ENCODE data around the gene DNM2. TPM values are rescaled to one million over a fixed set of nuclear protein-coding genes. Genes with fewer than 3 reads are reported as not detected.

Gene DNM2
- total and polyA plus RNA-seq, 2 donors (not counting 1 experiment from before 2014, with no cell fraction given): 42.6 to 76.8 TPM

DNA sequence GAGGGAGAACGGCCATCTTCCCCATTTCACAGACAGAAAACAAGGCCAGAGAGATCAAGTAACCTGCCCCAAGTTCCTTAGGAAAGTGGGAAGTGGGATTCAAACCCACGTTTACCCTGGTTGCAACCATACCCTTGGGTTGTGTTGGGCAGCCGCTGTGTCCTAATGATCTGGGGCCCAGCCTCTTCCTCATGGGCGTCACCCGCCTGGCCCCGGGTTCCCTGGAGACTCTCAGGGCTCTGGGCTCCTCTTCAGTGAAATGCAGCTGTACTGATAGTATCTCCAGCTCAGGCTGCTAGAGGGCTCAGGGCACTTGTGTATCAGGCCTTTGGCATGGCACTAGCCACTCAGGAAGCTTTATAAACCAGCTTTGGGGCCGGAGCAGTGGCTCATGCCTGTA, 108.4 kb downstream of the DNM2 start:
- peaks cover 23% of the 10 kb centered on the region for H3K36me3 ChIP-seq (ENCODE audit: control insufficient read depth, insufficient read depth, low read length)
- no peak for DNase-seq (ENCODE audit: low read depth in 2 of 2)

DNA sequence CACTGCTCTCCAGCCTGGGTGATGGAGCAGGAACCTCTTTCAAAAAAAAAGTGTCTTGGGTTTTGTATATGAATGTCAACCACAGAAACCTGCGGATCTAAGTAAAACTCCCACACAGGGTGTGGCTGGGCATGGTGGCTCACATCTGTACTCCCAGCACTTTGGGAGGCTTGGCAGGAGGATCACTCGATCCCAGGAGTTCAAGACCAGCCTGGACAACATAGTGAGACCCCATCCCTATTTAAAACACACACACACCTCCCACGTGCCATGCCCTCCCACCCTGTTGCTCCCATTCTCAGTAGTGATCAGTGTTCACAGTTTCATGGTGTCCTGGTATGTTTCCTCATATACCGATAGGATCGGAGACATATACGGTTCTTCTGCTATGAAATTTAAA, 109.0 kb downstream of the DNM2 start:
- no peaks in the 10 kb centered on the region for H3K9me3 ChIP-seq (ENCODE audit: control insufficient read depth, insufficient read depth, low read depth, low read length)
- no peak for TF ChIP-seq EZH2 (IDR thresholded peaks at IDR 0.05; ENCODE audit: low read length, missing control alignments)
- H3K27ac ChIP-seq (ENCODE audit: insufficient read depth, low read length): no peak overlapping the region
- no peak for DNase-seq (ENCODE audit: low read depth in 2 of 2)
- no peaks in the 10 kb centered on the region for H4K20me1 ChIP-seq (ENCODE audit: control insufficient read depth, extremely low read depth, insufficient read depth, low read length)
- H3K36me3 ChIP-seq (ENCODE audit: control insufficient read depth, insufficient read depth, low read length): peaks cover 20% of the 10 kb centered on the region
- no peak overlapping the region for H3K4me2 ChIP-seq (ENCODE audit: extremely low read depth, insufficient read depth, low read length)
- no peak overlapping the region for H3K4me3 ChIP-seq (replicated peaks in 1 of 4; ENCODE audit: control extremely low read depth in 1 of 4, insufficient read depth in 1 of 4, low read depth in 3 of 4, low read length in 4 of 4)
- H3K27me3 ChIP-seq (ENCODE audit: control insufficient read depth, insufficient read depth, low read length): no peaks in the 10 kb centered on the region
- H3K9ac ChIP-seq (ENCODE audit: insufficient read depth, low read length): no peak overlapping the region
- no peaks in the 10 kb centered on the region for H3K79me2 ChIP-seq (ENCODE audit: control insufficient read depth, insufficient read depth, low read length)
- no peaks in the 10 kb centered on the region for H3K4me1 ChIP-seq (ENCODE audit: control insufficient read depth, extremely low read depth, insufficient read depth, low read length)
- H2AFZ ChIP-seq (ENCODE audit: low read length): no peak overlapping the region

More for the DNA sequence above, 108.4 kb downstream of the DNM2 start:
- Histone ChIP-seq H3K79me2 (ENCODE audit: control insufficient read depth, insufficient read depth, low read length) (no peaks in the 10 kb centered on the region), H2AFZ (ENCODE audit: low read length) (no peak overlapping the region), H3K4me1 (ENCODE audit: control insufficient read depth, extremely low read depth, insufficient read depth, low read length) (no peaks in the 10 kb centered on the region), H3K27me3 (ENCODE audit: control insufficient read depth, insufficient read depth, low read length) (no peaks in the 10 kb centered on the region), H3K27ac (ENCODE audit: insufficient read depth, low read length) (no peak overlapping the region), H3K4me3 (replicated peaks in 1 of 4; ENCODE audit: control extremely low read depth in 1 of 4, insufficient read depth in 1 of 4, low read depth in 3 of 4, low read length in 4 of 4) (no peak overlapping the region), H4K20me1 (ENCODE audit: control insufficient read depth, extremely low read depth, insufficient read depth, low read length) (no peaks in the 10 kb centered on the region), H3K9me3 (ENCODE audit: control insufficient read depth, insufficient read depth, low read depth, low read length) (no peaks in the 10 kb centered on the region), H3K4me2 (ENCODE audit: extremely low read depth, insufficient read depth, low read length) (no peak overlapping the region), H3K9ac (ENCODE audit: insufficient read depth, low read length) (no peak overlapping the region)
- no peak for TF ChIP-seq EZH2 (IDR thresholded peaks at IDR 0.05; ENCODE audit: low read length, missing control alignments)
- TF ChIP-seq, protein P1, sequence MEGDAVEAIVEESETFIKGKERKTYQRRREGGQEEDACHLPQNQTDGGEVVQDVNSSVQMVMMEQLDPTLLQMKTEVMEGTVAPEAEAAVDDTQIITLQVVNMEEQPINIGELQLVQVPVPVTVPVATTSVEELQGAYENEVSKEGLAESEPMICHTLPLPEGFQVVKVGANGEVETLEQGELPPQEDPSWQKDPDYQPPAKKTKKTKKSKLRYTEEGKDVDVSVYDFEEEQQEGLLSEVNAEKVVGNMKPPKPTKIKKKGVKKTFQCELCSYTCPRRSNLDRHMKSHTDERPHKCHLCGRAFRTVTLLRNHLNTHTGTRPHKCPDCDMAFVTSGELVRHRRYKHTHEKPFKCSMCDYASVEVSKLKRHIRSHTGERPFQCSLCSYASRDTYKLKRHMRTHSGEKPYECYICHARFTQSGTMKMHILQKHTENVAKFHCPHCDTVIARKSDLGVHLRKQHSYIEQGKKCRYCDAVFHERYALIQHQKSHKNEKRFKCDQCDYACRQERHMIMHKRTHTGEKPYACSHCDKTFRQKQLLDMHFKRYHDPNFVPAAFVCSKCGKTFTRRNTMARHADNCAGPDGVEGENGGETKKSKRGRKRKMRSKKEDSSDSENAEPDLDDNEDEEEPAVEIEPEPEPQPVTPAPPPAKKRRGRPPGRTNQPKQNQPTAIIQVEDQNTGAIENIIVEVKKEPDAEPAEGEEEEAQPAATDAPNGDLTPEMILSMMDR (conservative IDR thresholded peaks at IDR 0.05 in 1 of 2, IDR thresholded peaks at IDR 0.05 in 1 of 2; ENCODE audit: low read depth in 1 of 2, low read length in 2 of 2): no peak

DNA sequence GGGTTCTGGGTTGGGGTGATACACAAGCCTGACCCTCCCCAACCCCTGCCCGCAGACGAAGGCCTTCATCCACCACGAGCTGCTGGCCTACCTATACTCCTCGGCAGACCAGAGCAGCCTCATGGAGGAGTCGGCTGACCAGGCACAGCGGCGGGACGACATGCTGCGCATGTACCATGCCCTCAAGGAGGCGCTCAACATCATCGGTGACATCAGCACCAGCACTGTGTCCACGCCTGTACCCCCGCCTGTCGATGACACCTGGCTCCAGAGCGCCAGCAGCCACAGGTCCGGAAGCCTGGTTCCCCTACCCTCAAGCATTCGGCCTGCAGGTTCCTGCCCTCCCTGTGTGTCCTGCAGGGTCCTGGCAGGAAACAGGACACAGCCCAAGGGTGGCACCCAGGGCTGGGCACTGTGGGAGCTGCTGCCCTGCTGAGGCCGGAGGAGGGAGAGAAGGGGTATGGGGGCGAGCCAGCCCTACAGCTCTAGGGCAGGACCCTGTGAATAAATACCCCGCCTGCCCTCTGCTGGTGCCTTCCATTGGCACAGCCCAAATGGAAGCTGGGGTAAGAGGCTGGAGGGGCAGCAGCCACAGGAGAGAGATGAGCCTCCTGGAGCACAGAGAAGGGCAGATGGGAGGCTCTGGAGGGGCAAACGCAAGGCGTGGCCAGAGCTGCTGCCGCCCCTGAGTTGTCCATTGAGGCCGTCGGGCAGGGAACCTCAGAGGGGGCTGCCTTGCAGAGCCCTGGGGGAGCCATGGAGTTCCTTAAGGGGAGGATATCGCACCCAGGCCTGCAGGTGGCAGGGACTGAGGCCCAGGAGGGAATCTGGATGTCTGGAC, 111.3 kb downstream of the DNM2 start:
- no peak overlapping the region for H2AFZ ChIP-seq (ENCODE audit: low read length)
- DNase-seq (ENCODE audit: low read depth in 2 of 2): no peak
- peaks cover 18% of the 10 kb centered on the region for H3K36me3 ChIP-seq (ENCODE audit: control insufficient read depth, insufficient read depth, low read length)

More for the DNA sequence above, 111.3 kb downstream of the DNM2 start:
- Histone ChIP-seq H3K4me3 (replicated peaks in 1 of 4; ENCODE audit: control extremely low read depth in 1 of 4, insufficient read depth in 1 of 4, low read depth in 3 of 4, low read length in 4 of 4) (no peak overlapping the region), H3K27me3 (ENCODE audit: control insufficient read depth, insufficient read depth, low read length) (no peaks in the 10 kb centered on the region), H3K27ac (ENCODE audit: insufficient read depth, low read length) (no peak overlapping the region), H3K9ac (ENCODE audit: insufficient read depth, low read length) (no peak overlapping the region), H3K4me2 (ENCODE audit: extremely low read depth, insufficient read depth, low read length) (no peak overlapping the region), H3K79me2 (ENCODE audit: control insufficient read depth, insufficient read depth, low read length) (no peaks in the 10 kb centered on the region), H3K4me1 (ENCODE audit: control insufficient read depth, extremely low read depth, insufficient read depth, low read length) (no peaks in the 10 kb centered on the region), H3K9me3 (ENCODE audit: control insufficient read depth, insufficient read depth, low read depth, low read length) (no peaks in the 10 kb centered on the region), H4K20me1 (ENCODE audit: control insufficient read depth, extremely low read depth, insufficient read depth, low read length) (no peaks in the 10 kb centered on the region)
- TF ChIP-seq, protein P1 (conservative IDR thresholded peaks at IDR 0.05 in 1 of 2, IDR thresholded peaks at IDR 0.05 in 1 of 2; ENCODE audit: low read depth in 1 of 2, low read length in 2 of 2): no peak
- TF ChIP-seq EZH2 (IDR thresholded peaks at IDR 0.05; ENCODE audit: low read length, missing control alignments): no peak

Measured in fibroblast of lung (primary cell).